Kidney (tissue), 14 donors: ENCODE measurements around the gene LIAS. TPM values are rescaled to one million over a fixed set of nuclear protein-coding genes. Genes with fewer than 3 reads are reported as not detected.
"Not testable (repeated sequence)": the region's sequence is repeated elsewhere in the genome, so short reads cannot be mapped to it uniquely, and the experiment has no call there.

Source experiments
- DNase-seq, 5 donors: peaks; one replicate each; pipeline ENCODE4 v3.0.0-alpha.2; 2013 to 2020
- FAIRE-seq: peaks from 2 replicates; lab custom pipeline; 2012; peaks lifted over from hg19 to GRCh38; lab: Jason Lieb, UNC
- H3K27ac ChIP-seq, 2 donors: one replicate each; pipeline ENCODE4 v1.7.0; 2013; ENCODE audit warnings: low read depth in 2 of 2, low read length in 2 of 2, inconsistent platforms in 1 of 2
- H3K27me3 ChIP-seq: one replicate; pipeline ENCODE4 v1.7.1; 2013; ENCODE audit warnings: low read length, inconsistent platforms; ENCODE audit not compliant: control insufficient read depth, insufficient read depth
- H3K36me3 ChIP-seq, 3 donors: one replicate each; pipeline versions ENCODE4 v1.7.0 to v1.7.1; 2013; ENCODE audit warnings: low read length in 3 of 3, control low read depth in 1 of 3, inconsistent platforms in 1 of 3; ENCODE audit not compliant: insufficient read depth in 3 of 3, control insufficient read depth in 2 of 3
- H3K4me1 ChIP-seq, 3 donors: one replicate each; pipeline versions ENCODE4 v1.7.0 to v1.7.1; 2013; ENCODE audit warnings: low read length in 3 of 3, inconsistent platforms in 1 of 3, low read depth in 1 of 3; ENCODE audit not compliant: control insufficient read depth in 2 of 3, insufficient read depth in 2 of 3
- H3K4me3 ChIP-seq, 3 donors: one replicate each; pipeline versions ENCODE4 v1.7.0 to v1.8.1; 2013; ENCODE audit warnings: low read length in 3 of 3, control low read depth in 1 of 3, inconsistent platforms in 1 of 3
- H3K9ac ChIP-seq, 3 donors: one replicate each; pipeline versions ENCODE4 v1.7.0 to v1.7.1; 2013; ENCODE audit warnings: low read length in 3 of 3, control low read depth in 1 of 3, inconsistent platforms in 1 of 3
- H3K9me3 ChIP-seq, 3 donors: one replicate each; pipeline versions ENCODE4 v1.7.0 to v1.7.1; 2013; ENCODE audit warnings: low read length in 3 of 3, control low read depth in 1 of 3, inconsistent platforms in 1 of 3; ENCODE audit not compliant: control insufficient read depth in 2 of 3, insufficient read depth in 1 of 3
- intact Hi-C: fragments of 100-400 bp; cut with DNase I; formaldehyde crosslinking; loops from one replicate; pipeline ENCODE4 v1.11.1; 2022
- polyA plus RNA-seq: library from polyadenylated mRNA; stranded (reverse); fragments of 350-450 nt; fragmentation: Illumina TruSeq; extraction: RNeasy Lipid Tissue Mini Kit (QIAGEN cat#74804); gene quantifications from one replicate; pipeline ENCODE4 v1.2.3, GENCODE V29; 2014; ENCODE audit warnings: low read depth, low replicate concordance; ENCODE audit not compliant: insufficient read depth
- total RNA-seq: library from RNA; stranded (reverse); fragmentation: NEBNext Ultra II Directional; extraction: Animal tissue kit (Norgen Biotek cat#: 25700); gene quantifications from one replicate; pipeline ENCODE4 v1.2.1, GENCODE V29; 2021
- TF ChIP-seq, protein P1 (sequence below): IDR thresholded peaks from 3 replicates; pipeline ENCODE4 v1.5.1; 2012; ENCODE audit warnings: mild to moderate bottlenecking, moderate library complexity, borderline replicate concordance; ENCODE audit not compliant: insufficient read depth; ENCODE audit errors: extremely low read depth
- donor health status: control.
- donor health status: control.
- donor health status: control.
- donor health status: control.
- donor health status: control.
- donor health status: DM: yes; HTN: yes; CAD: no.
- donor health status: Normal renal cell carcinoma (clear cell type).

The LIAS gene
- total and polyA plus RNA-seq, 2 donors from 2014 or later, result 14.9 to 30.5 TPM

- DNase-seq (no peak), FAIRE-seq (no peak)
- no peak overlapping the region for H3K27ac ChIP-seq
- peaks cover 6 to 17% (median 12%) of the 10 kb centered on the region in 3 donors for H3K36me3 ChIP-seq
- intact Hi-C loops, result no loop called here
- H3K9me3 ChIP-seq, result no peaks in the 10 kb centered on the region
- TF ChIP-seq, protein P1, sequence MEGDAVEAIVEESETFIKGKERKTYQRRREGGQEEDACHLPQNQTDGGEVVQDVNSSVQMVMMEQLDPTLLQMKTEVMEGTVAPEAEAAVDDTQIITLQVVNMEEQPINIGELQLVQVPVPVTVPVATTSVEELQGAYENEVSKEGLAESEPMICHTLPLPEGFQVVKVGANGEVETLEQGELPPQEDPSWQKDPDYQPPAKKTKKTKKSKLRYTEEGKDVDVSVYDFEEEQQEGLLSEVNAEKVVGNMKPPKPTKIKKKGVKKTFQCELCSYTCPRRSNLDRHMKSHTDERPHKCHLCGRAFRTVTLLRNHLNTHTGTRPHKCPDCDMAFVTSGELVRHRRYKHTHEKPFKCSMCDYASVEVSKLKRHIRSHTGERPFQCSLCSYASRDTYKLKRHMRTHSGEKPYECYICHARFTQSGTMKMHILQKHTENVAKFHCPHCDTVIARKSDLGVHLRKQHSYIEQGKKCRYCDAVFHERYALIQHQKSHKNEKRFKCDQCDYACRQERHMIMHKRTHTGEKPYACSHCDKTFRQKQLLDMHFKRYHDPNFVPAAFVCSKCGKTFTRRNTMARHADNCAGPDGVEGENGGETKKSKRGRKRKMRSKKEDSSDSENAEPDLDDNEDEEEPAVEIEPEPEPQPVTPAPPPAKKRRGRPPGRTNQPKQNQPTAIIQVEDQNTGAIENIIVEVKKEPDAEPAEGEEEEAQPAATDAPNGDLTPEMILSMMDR, result no peak
- no peaks in the 10 kb centered on the region for H3K27me3 ChIP-seq
- H3K4me3 ChIP-seq, result no peak overlapping the region
- no peaks in the 10 kb centered on the region for H3K4me1 ChIP-seq
- no peak overlapping the region for H3K9ac ChIP-seq
These were observed 39.8 kb downstream of the LIAS start for GRCh38 chr4:39498727-39499020.

- Histone ChIP-seq H3K27me3 (no peaks in the 10 kb centered on the region), H3K9ac (no peak overlapping the region), H3K4me1 (no peaks in the 10 kb centered on the region), H3K9me3 (no peaks in the 10 kb centered on the region), H3K27ac (no peak overlapping the region), H3K36me3 (peaks cover 9 to 37% (median 26%) of the 10 kb centered on the region in 3 donors), H3K4me3 (no peak overlapping the region)
- FAIRE-seq, result no peak
- TF ChIP-seq, protein P1, result no peak
- no peak for DNase-seq
- intact Hi-C loops, result no loop called here
These were observed 43.3 kb downstream of the LIAS start for GRCh38 chr4:39502019-39502663.

DNA sequence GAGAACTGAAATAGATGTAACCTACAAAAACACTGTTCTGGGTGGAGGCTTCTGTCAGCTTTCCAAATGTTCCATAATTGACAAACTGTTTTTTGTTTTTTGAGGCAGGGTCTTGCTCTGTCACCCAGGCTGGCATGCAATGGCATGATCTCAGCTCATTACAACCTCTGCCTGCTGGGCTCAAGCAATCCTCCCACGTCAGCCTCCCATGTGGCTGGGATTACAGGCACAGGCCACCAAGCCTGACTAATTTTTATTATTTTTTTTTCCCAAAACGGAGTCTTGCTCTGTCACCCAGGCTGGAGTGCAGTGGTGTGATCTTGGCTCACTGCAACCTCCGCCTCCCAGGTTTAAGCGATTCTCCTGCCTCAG, 43.8 kb downstream of the LIAS start:
- FAIRE-seq, DNase-seq, intact Hi-C loops, H3K9me3 ChIP-seq, H3K27ac ChIP-seq, H3K27me3 ChIP-seq, H3K4me1 ChIP-seq, H3K9ac ChIP-seq, H3K4me3 ChIP-seq: not testable (repeated sequence)
- peaks cover 9 to 41% (median 26%) of the 10 kb centered on the region in 3 donors for H3K36me3 ChIP-seq

DNA sequence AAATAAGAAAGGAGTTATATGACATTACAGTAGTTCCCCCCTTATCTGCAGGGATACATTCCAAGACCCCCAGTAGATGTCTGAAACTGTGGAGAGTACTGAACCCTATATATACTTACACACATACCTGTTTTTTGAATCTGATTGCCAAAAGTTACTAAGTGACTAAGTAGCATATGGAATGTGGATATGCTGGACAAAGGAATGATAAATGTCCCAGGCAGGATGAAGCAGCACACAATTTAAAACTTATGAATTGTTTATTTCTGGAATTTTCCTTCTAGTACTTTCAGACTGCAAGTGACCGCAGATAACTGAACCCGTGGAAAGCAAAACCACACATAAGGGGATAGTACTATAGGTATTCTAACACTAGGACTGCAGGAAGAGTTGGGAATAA, 45.7 kb downstream of the LIAS start:
- Histone ChIP-seq H3K27ac (no peak overlapping the region), H3K4me1 (no peaks in the 10 kb centered on the region), H3K4me3 (no peak overlapping the region), H3K27me3 (no peaks in the 10 kb centered on the region), H3K36me3 (peaks cover 9 to 52% (median 31%) of the 10 kb centered on the region in 3 donors), H3K9ac (no peak overlapping the region), H3K9me3 (no peaks in the 10 kb centered on the region)
- no peak for DNase-seq
- TF ChIP-seq, protein P1, result no peak
- intact Hi-C loops, result no loop called here
- FAIRE-seq, result no peak
